Mononuclear cell (primary cell): ENCODE measurements around the gene SCFD2. TPM values are rescaled to one million over a fixed set of nuclear protein-coding genes. Genes with fewer than 3 reads are reported as not detected.

Source experiments
- H3K27me3 ChIP-seq: 2 replicates; pipeline ENCODE4 v1.6.0; 2011; ENCODE audit warnings: low read length, control low read depth; ENCODE audit not compliant: insufficient read depth
- H3K4me1 ChIP-seq: 2 replicates; pipeline ENCODE4 v1.5.1; 2011; ENCODE audit warnings: mild to moderate bottlenecking, low read length, control low read depth; ENCODE audit not compliant: insufficient read depth
- H3K4me3 ChIP-seq: 2 replicates; pipeline ENCODE4 v1.5.1; 2011; ENCODE audit warnings: mild to moderate bottlenecking, low read length, moderate library complexity
- H3K9me3 ChIP-seq: 2 replicates; pipeline ENCODE4 v1.5.1; 2011; ENCODE audit warnings: low read depth, mild to moderate bottlenecking, control low read depth, low read length
- total RNA-seq: library from RNA; depleted of rRNA; stranded (reverse); fragments of >200 nt; gene quantifications from one replicate; pipeline ENCODE4 v1.2.3, GENCODE V29; 2012

Gene SCFD2
- total RNA-seq, 1 donor, result 20.6 TPM

GRCh38 chr4:52856801-52857200 lies 509.1 kb downstream of the SCFD2 start:
- Histone ChIP-seq H3K9me3 (no peaks in the 10 kb centered on the region), H3K4me1 (peaks cover 7% of the 10 kb centered on the region), H3K27me3 (peaks cover 27% of the 10 kb centered on the region), H3K4me3 (no peak overlapping the region)

GRCh38 chr4:52853351-52853750 lies 512.5 kb downstream of the SCFD2 start:
- no peak overlapping the region for H3K4me3 ChIP-seq
- H3K27me3 ChIP-seq, result no peaks in the 10 kb centered on the region
- H3K4me1 ChIP-seq, result no peaks in the 10 kb centered on the region
- H3K9me3 ChIP-seq, result no peaks in the 10 kb centered on the region

- Histone ChIP-seq H3K9me3 (no peaks in the 10 kb centered on the region), H3K27me3 (no peaks in the 10 kb centered on the region), H3K4me3 (no peak overlapping the region), H3K4me1 (no peaks in the 10 kb centered on the region)
Measured at GRCh38 chr4:52852711-52853110, 513.1 kb downstream of the SCFD2 start.

GRCh38 chr4:52852041-52852440 lies 513.8 kb downstream of the SCFD2 start:
- Histone ChIP-seq H3K4me3 (no peak overlapping the region), H3K27me3 (no peaks in the 10 kb centered on the region), H3K4me1 (no peaks in the 10 kb centered on the region), H3K9me3 (no peaks in the 10 kb centered on the region)

GRCh38 chr4:52850406-52851124 lies 515.3 kb downstream of the SCFD2 start:
- Histone ChIP-seq H3K27me3 (no peaks in the 10 kb centered on the region), H3K4me1 (no peaks in the 10 kb centered on the region), H3K9me3 (no peaks in the 10 kb centered on the region), H3K4me3 (no peak overlapping the region)

GRCh38 chr4:52848254-52848653 lies 517.6 kb downstream of the SCFD2 start:
- Histone ChIP-seq H3K4me3 (no peak overlapping the region), H3K27me3 (no peaks in the 10 kb centered on the region), H3K4me1 (peaks cover 11% of the 10 kb centered on the region), H3K9me3 (no peaks in the 10 kb centered on the region)

GRCh38 chr4:52846502-52846901 lies 519.4 kb downstream of the SCFD2 start:
- H3K4me3 ChIP-seq, result no peak overlapping the region
- H3K9me3 ChIP-seq, result no peaks in the 10 kb centered on the region
- no peaks in the 10 kb centered on the region for H3K27me3 ChIP-seq
- peaks cover 17% of the 10 kb centered on the region for H3K4me1 ChIP-seq

- no peaks in the 10 kb centered on the region for H3K27me3 ChIP-seq
- peaks cover 17% of the 10 kb centered on the region for H3K4me1 ChIP-seq
- no peaks in the 10 kb centered on the region for H3K9me3 ChIP-seq
- no peak overlapping the region for H3K4me3 ChIP-seq
Measured at GRCh38 chr4:52844596-52844995, 521.3 kb downstream of the SCFD2 start.

GRCh38 chr4:52843958-52844357 lies 521.9 kb downstream of the SCFD2 start:
- no peaks in the 10 kb centered on the region for H3K9me3 ChIP-seq
- peaks cover 17% of the 10 kb centered on the region for H3K4me1 ChIP-seq
- H3K4me3 ChIP-seq, result no peak overlapping the region
- H3K27me3 ChIP-seq, result no peaks in the 10 kb centered on the region

- Histone ChIP-seq H3K27me3 (no peaks in the 10 kb centered on the region), H3K4me1 (peaks cover 17% of the 10 kb centered on the region), H3K4me3 (no peak overlapping the region), H3K9me3 (no peaks in the 10 kb centered on the region)
Measured at GRCh38 chr4:52843351-52843750, 522.5 kb downstream of the SCFD2 start.

GRCh38 chr4:52842792-52843191 lies 523.1 kb downstream of the SCFD2 start:
- Histone ChIP-seq H3K9me3 (no peaks in the 10 kb centered on the region), H3K4me1 (peaks cover 17% of the 10 kb centered on the region), H3K4me3 (no peak overlapping the region)

GRCh38 chr4:52841682-52842456 lies 524.0 kb downstream of the SCFD2 start:
- Histone ChIP-seq H3K27me3 (no peaks in the 10 kb centered on the region), H3K9me3 (no peaks in the 10 kb centered on the region), H3K4me3 (no peak overlapping the region), H3K4me1 (peaks cover 17% of the 10 kb centered on the region)

More at GRCh38 chr4:52842792-52843191, 523.1 kb downstream of the SCFD2 start:
- H3K27me3 ChIP-seq, result no peaks in the 10 kb centered on the region

- Histone ChIP-seq H3K27me3 (no peaks in the 10 kb centered on the region), H3K9me3 (no peaks in the 10 kb centered on the region), H3K4me1 (peaks cover 17% of the 10 kb centered on the region), H3K4me3 (no peak overlapping the region)
Measured at GRCh38 chr4:52840531-52841370, 525.1 kb downstream of the SCFD2 start.

GRCh38 chr4:52838729-52839586 lies 526.9 kb downstream of the SCFD2 start:
- H3K27me3 ChIP-seq, result no peaks in the 10 kb centered on the region
- no peak overlapping the region for H3K4me3 ChIP-seq
- no peaks in the 10 kb centered on the region for H3K9me3 ChIP-seq
- peaks cover 12% of the 10 kb centered on the region for H3K4me1 ChIP-seq
